ENCODE data around the gene TBC1D1.

Gene TBC1D1

DNA sequence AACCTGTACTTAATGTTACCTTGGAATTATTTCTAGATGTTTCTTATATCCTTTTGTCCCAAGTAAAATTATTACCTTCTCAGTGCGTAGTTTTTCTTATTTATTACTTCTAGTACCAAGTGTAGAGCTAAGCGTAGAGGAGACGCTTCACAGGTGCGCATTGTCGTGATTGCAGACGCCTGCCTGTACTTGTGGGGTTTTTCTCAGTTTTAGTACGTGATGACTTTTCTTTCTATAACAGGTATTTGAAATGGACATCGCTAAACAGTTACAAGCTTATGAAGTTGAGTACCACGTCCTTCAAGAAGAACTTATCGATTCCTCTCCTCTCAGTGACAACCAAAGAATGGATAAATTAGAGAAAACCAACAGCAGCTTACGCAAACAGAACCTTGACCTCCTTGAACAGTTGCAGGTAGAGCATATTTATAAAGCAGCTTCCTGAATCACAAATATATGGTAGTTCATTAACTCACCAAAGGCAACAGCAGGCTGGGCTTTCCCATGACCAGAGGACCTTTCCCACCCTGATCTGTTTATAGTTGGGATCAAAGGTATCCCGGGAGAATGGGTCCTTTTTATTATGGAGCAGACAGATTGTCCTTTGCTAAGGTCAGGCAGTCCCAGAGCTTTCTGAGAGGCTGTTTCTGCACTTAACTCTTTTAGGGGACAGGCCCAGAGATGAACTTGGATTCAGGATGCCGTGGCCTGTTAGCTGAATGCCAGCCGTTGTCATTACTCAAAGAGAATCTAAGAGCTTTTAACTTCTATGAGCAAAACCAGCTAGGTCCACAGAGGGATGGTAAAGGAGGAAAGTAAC is 242.2 kb downstream of the TBC1D1 start:
- DNase-seq: no peak

DNA sequence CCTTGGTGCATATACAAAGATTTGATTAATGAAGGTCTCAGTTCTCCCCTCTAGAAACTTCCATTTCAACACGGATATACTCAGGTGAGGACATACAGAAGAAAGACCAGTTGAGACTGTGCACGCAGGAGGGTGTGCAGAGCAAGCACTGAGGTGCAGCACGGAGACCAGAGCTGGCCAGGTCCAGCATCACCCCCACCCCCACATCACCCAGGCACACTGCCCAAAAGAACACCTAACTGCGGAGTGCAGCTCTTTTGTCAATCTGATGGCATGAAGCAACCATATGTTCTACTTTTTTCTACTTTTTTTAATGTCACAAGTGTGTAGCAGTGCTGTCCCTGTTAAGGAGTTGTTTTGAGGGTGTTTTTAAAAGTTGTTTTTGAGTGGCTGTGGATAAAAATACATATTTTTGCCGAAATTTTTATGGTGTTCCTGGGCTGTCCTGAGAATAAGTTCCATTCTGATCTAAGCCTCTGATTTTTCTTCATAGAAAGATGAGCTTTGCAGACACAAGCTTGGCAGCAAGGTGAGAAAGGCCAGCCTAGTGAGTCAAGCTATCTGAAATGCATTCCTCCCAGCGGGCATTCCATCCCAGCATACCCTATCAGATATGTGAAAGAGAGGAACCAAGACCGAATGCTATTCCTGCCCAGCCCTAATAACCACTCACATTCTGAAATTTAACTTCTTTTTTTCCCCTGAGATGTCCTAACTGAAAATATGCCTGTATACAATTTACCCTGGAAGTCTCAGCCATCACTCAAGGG is 243.0 kb downstream of the TBC1D1 start:
- no peak for DNase-seq

DNA sequence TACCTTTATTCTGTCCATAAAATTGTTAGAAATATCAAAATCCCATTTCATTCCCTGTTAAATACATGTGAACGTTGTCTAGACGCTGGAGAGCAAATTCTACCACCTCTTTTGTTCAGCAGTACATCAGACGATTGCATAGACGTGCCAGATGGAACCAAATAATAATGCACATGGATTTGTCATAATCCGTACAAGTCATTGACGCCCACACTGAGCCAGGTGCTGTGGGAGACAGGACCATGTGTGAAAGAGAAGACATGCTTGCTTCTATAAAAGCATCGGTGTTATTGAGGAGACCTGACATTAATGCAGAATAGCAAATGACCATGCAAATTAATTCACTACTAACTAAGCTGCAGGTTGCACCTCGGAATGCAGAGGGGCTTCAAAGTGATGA is 244.3 kb downstream of the TBC1D1 start:
- no peak for DNase-seq

DNA sequence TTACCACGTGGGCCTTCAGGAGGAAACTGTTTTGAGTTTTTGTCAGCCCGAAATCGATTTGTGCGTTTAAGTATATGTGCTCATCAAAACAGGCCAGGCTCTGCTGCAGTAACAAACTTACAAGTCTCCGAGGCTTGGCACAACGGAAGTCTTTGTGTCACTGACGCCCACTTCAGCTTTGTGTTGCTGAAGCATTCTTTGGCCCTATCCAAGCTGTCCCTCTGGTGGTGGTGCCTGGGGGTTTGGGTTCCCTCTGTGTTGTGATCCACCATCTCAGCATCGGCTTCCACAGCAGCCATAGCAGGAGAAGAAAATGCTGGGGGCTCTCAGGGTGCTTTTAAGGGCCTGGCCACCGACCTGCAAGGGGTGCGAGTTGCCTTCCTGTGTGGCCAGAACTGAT is 245.7 kb downstream of the TBC1D1 start:
- no peak for DNase-seq

DNA sequence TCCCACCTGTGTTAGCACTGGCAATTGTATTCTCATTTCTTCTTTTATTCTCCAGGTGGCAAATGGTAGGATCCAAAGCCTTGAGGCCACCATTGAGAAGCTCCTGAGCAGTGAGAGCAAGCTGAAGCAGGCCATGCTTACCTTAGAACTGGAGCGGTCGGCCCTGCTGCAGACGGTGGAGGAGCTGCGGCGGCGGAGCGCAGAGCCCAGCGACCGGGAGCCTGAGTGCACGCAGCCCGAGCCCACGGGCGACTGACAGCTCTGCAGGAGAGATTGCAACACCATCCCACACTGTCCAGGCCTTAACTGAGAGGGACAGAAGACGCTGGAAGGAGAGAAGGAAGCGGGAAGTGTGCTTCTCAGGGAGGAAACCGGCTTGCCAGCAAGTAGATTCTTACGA is 246.2 kb downstream of the TBC1D1 start:
- no peak for DNase-seq

DNA sequence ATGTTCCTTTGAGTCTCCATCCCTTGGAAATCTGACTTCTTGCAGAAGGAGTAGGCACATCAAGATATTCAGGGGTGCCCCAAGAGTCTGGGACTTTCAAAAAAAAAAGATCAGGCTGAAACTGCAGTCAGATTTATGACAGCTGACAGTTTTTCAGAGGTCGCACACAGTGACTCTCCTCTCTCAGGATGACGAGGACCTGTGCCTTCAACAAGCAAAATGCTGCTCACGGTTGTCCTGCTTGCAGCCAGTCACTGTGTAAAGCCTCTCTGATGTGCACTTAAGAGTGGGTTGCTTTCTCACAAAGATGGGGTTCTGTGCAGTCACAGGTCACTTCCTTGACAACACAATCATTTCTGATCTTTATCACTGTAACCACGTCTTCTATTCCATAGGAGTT is 247.5 kb downstream of the TBC1D1 start:
- DNase-seq: no peak

DNA sequence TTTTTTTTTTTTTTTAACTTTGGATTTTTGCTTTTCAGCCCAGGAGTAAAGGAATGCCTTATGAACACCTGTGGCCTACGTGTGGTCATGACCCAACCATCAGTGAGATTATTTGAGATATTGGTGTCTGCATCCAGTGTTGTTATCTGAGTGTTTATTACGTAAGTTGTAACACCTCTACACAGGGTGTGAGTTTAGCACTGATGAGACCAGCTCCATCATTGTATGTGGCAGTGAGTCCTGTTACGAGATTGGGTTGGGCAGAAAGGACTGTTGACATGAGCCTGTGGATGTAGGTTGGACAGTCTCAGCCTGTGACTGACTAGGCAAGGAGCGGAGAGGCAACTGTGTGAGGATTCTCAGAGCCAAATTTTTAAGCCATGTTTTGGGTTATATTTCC is 248.3 kb downstream of the TBC1D1 start:
- no peak for DNase-seq

DNA sequence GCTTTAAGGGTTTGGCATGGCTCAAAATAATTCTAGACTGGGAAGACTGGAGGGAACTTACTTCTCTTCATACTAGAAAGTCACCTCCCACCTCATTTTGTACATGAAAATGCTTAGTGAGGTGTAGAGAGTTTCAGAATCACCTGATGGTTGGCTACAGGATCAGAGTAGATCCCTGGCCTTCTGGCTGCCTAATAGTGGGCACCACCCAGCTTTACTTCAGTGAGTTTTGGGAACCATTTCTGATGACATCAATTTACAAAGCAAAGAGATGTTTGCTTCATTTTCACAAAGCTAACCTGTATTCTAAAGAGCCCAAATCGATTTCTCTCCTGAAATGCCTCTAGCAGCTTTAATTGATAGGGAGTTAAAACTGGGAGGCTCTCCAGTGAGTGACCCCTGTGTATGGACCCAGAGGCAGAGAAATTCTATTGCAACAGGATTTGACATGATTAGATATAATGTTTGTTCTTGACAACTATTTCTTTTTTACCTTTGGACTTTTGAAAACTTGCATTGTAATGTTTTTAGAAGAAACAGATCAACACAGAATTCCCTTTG is 249.8 kb downstream of the TBC1D1 start:
- DNase-seq: no peak

DNA sequence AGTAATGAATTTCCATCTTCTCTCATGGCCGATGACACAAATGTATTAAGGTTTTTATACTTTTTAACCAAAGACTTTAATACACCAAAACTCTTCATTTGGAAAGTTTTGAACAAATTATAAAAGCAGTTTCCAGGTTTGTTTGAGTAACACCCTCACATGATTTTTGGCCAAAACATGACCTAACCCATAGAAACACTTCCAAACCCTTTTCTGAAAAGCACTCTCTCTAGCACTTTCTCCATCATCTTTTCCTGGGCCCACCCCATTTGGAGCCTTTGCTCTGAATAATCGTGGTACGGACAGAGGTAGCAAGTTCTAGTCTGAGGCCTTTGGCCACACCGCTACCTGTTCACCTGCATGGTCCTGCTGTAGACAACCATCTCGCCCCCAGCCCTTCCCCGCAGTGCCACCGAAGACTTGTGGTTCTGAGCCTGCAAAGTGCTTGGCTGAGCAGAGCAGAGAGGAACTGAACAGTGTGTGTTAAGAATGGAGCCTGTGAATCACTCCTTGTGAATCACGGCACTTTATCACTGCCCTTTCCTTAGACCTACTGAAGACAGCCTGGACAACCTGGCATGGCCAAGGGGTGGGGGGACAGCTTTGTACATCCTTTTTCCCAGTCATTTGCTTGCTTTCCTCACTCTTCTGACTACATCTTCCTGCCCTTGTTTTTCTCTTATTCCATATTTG is 251.1 kb downstream of the TBC1D1 start:
- DNase-seq: no peak

DNA sequence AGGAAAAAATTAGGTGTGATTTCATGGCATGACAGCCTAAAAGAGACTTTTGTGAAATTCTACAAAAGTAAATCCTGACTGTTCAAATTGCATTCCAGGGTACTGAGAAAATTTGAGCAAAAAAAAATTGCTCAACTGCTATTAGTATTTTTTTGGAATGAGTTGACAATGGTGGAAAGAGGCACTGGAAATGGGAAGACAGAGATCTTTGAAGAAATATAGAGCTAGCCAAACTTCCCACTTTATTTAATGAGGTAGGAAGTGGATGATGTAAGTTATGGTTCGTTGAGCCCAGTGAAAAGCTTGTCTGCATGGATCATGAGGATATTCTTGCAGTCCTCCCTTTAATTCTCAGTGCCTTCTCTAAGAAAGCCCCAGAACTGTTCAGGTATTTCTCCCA is 253.1 kb downstream of the TBC1D1 start:
- DNase-seq: no peak

DNA sequence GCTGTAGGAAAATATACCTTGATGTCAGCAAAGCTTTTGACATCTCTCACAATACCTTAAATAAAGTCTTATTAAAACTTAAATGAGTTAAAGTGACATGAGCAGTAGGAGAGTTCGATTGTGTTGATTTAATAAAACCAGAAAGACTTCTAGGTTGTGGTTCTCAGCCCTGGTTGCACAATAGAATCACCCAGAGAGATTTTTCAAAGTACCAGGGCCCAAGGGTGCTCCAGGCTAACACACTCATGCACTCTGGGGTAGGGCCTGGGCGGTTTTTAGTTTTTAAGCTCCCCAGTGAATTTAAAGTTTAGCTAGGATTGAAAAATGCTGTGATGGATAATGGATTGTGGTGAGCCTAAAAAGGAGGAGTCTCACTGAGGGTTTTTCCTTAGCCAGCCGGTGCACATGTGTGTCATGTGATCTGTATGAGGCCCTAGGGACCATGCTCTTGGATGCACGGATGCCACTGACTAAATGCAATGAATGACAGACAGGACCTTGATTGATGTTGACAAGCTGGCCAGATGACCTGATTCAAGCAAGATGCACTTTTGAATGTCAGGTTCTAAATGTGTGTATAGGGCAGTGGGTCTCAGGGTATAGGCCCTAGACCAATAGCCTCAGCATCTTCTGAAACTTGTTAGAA is 254.3 kb downstream of the TBC1D1 start:
- DNase-seq: no peak

DNA sequence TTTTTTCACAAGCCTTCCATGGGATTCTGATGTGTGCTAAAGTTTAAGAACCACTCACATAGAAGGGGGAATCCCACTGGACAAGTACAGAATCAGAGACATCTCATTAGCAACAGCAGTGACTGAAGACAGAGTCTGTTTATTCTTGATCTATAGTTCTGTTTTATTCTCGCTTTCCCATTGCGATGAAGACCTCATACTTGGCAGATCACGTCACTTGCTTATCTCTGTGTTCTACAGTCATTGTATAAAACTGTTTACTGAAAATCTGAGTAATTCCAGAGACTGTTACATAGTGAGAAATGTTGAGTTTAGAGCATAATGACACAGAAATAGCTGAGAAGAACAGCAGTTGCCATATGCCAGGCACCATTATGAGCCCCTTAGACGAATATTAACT is 254.9 kb downstream of the TBC1D1 start:
- no peak for DNase-seq

DNA sequence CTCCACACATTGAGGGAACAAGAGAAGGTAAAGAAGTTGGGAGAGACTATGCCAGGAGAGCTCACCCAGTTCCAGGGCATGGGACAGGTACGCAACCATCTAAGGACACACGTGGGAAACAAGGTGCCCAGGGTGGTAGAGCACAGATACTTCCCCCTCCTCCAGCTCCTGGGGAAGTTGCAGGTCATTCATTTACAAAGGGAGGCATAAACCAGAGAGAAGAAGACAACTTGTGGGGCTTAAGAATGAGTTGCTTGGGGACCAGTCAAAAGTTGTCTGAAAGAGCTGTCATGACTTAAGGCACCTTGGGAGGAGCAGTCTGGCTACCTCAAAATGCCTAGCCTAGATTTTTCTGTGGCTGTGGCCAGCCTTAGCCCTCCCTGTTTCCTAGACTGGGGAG is 255.5 kb downstream of the TBC1D1 start:
- DNase-seq: no peak

DNA sequence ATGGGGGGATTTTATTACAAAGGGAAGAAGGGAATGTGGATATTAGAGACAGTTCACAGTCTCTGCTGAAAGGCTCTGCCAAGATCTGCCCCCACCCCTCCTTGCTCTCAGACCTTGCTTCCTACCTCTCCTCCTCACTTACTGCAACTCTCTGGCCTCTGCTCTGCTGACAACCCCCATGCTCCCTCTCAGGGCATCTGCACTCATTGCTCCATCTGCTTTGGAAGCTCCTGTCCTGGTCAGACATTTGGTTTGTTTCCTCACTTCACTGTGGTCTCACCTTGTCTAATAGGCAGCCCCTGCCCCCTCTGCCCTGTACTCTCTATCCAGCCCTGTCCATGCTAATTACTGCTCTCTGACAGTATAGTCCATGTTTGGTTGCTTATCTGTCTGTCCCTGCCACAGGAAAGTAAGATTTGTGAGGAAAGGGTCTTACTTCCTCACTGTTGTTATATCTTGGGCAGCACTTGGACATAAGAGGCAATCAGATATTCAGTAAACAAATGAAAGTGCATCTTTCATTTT is 258.6 kb downstream of the TBC1D1 start:
- no peak for DNase-seq

DNA sequence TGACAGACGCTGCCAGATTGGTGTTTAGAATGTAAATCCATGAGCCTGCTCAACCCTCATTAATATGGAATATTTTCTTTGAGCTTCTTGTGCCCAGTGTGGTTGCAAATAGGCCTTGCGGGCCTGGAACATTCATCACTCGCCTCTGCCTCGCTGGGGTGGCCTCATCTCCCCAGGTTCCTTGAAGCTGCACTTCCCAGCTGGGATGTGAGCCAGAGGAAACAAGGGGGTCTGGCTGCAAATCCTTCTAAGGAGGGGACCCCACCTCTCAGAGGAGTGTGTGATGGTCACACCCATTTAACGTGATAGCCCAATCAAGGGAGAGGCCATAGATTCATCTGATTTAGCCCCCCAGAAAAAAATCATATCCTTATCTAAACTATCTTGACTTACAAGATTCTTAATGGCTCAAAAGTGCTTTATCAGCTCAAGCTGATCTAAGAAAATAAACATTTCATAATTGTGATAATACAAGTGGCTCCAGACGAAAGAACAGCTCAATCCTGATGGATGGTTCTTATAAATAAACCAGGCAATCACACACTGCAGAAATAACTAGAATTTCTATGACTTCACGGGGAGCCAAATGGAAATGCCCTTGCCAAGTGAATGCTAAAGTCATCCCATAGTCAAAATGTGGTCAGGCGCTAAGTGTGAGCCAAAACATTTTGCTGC is 259.2 kb downstream of the TBC1D1 start:
- DNase-seq: no peak

DNA sequence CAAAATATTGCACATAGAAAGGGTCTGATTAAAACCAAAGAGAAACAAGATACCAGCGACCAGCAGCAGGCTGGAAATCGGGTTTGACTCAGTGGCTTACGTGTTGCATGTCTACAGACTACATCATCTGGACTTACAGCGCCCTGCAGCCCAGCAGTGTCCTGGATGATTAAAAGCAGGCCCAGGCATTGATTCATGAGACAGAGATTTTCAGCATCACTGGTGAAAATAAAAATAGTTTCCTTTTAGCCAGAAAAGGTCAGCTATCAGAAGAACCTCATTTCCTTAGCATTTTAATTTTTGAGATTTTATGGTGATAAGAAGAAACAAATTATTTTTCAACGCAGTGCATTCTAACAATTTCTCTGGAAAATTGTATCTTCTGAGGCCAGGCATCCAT is 259.9 kb downstream of the TBC1D1 start:
- no peak for DNase-seq

DNA sequence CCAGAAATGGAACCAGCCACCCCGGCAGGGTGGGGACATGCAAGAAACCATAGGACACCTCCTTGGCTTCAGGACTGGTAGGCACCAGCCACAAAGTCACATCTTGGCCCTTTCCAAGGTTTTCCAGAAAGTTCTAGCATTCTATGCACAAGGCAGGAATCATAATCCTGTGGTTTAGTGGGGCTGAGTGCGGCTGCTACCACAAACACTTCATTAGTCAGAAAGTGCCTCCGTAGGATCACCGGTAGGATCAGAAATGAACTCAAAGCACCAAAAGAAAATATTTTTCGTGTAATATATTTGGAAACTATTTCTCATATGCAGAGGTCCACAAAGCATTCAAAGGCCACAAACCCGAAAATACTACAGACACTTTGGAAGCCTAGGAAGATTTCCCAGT is 261.0 kb downstream of the TBC1D1 start:
- no peak for DNase-seq

DNA sequence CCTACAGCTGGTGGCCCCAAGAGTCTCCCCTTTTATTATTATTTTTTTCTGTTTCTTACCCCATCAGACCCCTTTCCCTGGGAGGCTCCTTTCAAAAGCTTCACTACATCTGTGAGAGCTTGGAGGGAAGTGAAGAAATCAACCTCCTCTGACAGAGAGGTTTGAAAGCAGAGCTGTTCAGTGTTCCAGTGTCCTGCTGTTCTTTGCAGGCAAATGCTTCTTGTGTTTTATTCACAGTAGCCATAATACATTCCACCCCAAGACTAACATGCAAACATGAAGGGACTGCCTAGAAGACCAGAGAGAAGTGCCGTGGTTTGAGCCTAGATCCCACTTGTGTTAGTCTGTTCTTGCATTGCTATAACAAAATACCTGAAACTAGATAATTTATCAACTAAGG is 261.4 kb downstream of the TBC1D1 start:
- DNase-seq: no peak

DNA sequence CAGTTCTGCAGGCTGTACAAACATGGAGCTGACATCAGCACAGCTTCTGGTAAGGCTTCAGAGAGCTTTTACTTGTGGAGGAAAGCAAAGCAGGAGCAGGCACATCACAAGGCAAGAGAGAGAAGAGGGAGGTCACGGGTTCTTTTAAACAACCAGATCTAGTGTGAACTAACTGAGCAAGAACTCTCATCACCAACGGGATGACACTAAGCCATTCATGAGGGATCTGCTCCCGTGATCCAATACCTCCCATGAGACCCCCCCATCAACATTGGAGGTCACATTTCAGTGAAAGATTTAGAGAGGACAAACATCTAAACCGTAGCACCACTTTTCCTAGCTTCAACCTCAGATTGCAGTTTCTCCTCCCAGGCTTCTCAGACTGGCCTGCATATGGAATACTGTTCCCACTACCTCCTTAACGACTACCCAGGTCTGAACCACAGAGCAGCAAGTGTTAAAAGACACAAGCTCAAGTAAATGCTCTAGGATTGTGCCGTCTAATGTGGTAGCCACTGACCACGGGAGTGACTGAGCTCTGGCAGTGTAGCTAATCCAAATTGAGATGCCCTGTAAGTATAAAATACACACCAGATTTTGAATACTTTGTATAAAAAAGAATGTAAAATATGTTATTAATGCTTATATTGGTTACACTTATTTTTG is 262.0 kb downstream of the TBC1D1 start:
- no peak for DNase-seq

DNA sequence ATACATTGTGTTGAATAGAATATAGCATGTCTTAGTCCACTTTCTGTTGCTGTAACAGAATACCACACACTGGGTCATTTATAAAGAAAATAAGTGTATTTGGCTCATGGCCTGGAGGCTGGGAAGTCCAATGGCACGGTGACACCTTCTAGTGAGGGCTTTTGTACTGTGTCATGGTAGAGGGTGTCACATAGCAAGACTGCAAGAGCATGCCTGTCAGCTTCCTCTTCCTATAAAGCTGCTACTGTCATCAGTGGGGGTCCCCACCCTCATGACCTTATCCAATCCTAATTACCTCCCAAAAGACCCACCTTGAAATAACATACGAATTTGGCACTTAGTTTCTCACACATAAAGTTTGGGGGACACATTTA is 262.5 kb downstream of the TBC1D1 start:
- DNase-seq: no peak

DNA sequence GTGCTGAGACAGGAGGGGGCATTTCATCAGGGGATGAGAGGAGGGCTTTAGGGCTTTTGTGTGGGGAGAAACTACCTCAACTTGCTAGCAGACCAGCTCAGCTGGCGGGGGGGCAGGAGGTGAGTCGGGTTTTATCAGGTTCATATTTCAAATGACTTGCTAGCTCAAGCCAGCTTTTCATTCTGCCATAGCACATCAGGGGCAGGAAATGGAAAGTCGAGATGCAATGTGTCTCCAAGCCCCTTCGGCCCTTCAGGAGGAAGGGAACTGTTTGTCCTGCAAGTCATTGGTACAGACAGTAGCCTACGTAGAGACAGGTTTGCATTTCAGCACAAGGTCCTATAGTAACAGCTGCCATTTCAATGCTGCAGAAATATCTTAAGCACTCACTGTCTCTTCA is 263.4 kb downstream of the TBC1D1 start:
- no peak for DNase-seq
